ES-I3 (cell line): ENCODE data around the gene ADCY9.
"Not testable (repeated sequence)": the region's sequence is repeated elsewhere in the genome, so short reads cannot be mapped to it uniquely, and the experiment has no call there.

Experiments
- H3K36me3 ChIP-seq: 2 replicates; pipeline ENCODE4 v1.6.1; 2013; ENCODE audit warnings: mild to moderate bottlenecking, low read length, control low read depth, moderate library complexity; ENCODE audit not compliant: insufficient read depth
- H3K4me1 ChIP-seq: 2 replicates; pipeline ENCODE4 v1.6.1; 2013; ENCODE audit warnings: mild to moderate bottlenecking, control low read depth, low read length; ENCODE audit not compliant: insufficient read depth
- H3K9ac ChIP-seq: 2 replicates; pipeline ENCODE4 v1.6.1; 2013; ENCODE audit warnings: low read depth, mild to moderate bottlenecking, low read length, moderate library complexity
- H3K9me3 ChIP-seq: 2 replicates; pipeline ENCODE4 v1.6.1; 2013; ENCODE audit warnings: mild to moderate bottlenecking, low read length, moderate library complexity; ENCODE audit not compliant: control insufficient read depth, insufficient read depth

Gene ADCY9

DNA sequence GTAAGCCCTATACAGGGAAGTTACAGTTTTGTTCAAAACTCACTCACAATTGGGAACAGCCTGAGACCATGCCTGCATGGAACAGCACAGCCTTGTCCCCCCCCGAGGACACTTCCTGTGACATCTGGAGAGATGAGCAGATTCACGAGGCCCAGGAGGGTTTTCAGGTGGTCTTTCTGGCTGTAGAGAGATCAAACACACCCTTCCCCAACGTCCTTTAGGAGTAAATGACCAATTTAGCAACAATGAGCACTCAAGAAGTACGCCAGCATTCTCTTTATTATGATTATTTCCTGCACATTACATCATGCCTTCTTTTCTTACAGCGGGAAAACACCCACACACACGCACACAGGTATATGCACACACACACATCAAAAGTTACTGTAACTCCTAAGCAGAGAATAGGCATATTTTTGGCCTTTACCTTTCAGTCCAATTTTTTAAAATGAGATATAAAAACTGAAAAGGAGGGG is 39.0 kb downstream of the ADCY9 start:
- Histone ChIP-seq H3K9me3 (no peaks in the 10 kb centered on the region), H3K9ac (no peak overlapping the region), H3K36me3 (no peaks in the 10 kb centered on the region), H3K4me1 (peaks cover 15% of the 10 kb centered on the region)

DNA sequence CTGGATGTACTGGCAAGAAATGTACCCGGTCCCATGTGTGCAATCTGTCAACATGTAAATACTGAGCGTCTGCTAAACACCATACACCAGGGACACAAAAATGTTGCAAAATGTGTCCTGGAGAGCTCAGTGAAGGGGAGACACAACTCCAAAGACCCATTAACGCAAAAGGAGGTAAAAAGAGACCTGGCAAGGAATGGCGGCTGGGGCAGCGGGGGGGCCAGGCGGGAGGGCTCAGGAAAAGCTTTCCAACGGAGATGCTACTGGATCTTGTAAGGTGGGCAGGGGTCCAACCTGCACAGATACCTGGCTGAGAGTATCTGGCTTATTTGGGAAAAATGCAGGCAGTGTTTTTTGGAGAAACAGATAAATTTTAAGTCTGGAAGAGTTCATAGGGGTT is 40.7 kb downstream of the ADCY9 start:
- Histone ChIP-seq H3K36me3 (no peaks in the 10 kb centered on the region), H3K9ac (no peak overlapping the region), H3K4me1 (peaks cover 15% of the 10 kb centered on the region)

DNA sequence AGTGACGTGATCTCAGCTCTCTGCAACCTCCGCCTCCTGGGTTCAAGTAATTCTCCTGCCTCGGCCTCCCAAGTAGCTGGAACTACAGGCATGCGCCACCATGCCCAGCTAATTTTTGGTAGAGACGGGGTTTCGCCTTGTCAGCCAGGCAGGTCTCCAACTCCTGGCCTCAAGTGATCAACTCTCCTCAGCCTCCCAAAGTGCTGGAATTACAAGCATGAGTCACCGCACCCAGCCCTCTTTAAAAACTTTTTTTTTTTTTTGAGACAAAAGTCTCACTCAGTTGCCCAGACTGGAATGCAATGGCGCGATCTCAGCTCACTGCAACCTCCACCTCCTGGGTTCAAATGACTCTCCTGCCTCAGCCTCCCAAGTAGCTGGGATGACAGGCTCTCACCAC is 43.1 kb downstream of the ADCY9 start:
- H3K4me1 ChIP-seq, result peaks cover 15% of the 10 kb centered on the region
- not testable (repeated sequence) for H3K9me3 ChIP-seq, H3K9ac ChIP-seq, H3K36me3 ChIP-seq

More for the DNA sequence above, 40.7 kb downstream of the ADCY9 start:
- no peaks in the 10 kb centered on the region for H3K9me3 ChIP-seq

DNA sequence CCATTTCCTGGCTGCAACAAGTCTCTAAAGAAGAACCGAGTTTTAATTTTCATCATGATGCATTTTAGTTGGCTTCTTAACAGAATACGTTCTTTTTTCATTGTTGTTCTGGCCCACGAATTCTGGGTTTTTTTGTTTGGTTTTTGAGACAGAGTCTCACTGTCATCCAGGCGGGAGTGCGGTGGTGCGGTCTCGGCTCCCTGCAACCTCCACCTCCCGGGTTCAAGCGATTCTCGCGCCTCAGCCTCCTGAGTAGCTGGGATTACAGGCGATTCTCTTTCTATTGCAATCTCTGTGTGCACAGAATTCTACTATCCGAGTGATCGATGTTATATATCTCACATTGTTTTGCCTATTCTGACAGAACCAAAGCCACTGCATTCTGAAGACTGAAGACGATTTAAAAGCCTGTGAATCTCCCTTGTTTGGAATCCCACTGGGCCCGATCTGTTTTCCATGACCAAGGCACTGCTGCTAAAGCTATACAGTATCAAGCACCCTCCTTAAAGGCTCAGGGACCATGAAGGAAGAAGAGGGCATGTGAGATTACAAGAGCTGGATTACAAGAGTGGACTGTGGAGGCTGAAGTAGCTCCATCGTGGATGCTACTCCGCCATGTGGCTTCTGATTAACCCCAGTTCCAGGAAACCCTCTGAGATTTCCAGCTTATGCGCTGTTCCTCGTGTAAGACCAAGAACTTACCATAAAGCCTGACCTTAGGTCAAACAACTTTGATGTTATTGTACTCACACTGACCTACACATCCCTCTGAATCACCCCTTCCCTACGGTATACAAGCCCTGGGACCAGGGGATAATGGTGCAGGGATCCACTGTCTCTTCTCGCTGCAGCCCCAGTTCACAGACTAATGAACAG is 44.3 kb downstream of the ADCY9 start:
- H3K9me3 ChIP-seq, result no peaks in the 10 kb centered on the region
- no peak overlapping the region for H3K9ac ChIP-seq
- no peaks in the 10 kb centered on the region for H3K36me3 ChIP-seq
- H3K4me1 ChIP-seq, result peaks cover 10% of the 10 kb centered on the region

DNA sequence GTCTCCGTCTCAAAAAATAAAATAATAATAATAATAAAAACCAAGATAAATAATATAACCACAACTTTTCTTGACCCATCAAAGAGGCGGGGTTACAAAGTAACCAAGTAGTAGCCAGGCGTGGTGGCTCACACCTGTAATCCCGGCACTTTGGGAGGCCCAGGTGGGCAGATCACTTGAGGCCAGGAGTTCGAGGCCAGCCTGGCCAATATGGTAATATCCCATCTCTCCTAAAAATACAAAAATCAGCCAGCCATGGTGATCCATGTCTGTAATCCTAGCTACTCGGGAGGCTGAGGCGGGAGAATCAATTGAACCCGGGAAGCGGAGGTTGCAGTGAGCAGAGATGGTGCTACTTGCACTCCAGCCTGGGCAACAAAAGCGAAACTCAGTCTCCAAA is 45.3 kb downstream of the ADCY9 start:
- Histone ChIP-seq H3K36me3 (no peaks in the 10 kb centered on the region), H3K9me3 (no peaks in the 10 kb centered on the region), H3K4me1 (peaks cover 8% of the 10 kb centered on the region), H3K9ac (no peak overlapping the region)

DNA sequence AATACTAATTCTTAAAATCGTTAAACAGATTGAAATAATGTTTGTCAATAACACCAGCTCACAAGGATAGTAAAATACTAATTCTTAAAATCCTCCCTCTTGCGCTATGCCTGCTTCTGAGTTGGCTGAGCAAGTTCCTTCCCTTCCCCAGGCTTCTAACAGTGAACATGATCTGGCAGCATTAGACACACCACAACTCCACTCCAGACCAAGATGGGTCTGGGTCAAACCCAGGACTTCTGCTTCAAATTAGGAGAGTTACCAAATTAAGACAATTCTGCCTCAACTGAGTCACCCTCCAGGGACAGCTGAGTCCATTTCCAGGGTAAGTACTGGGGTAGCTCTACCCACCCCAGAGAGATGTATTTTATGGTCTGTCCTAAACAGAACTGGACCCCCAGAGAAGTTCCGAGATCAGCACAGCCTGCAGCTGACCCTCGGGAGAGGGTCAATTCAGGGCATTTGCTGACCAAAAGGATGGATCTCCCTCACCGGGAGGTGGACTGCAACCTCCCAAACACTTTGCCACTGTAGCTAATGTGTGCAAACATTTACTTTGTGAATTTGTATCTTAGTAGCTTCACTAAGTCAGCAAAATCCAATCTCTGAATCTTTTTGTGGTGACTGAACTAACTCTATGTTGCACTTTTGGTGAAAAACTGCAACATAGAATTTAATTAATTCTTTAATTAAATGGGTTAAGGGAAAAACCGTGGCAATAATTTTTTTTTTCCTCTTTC is 48.8 kb downstream of the ADCY9 start:
- Histone ChIP-seq H3K36me3 (no peaks in the 10 kb centered on the region), H3K9ac (no peak overlapping the region)

DNA sequence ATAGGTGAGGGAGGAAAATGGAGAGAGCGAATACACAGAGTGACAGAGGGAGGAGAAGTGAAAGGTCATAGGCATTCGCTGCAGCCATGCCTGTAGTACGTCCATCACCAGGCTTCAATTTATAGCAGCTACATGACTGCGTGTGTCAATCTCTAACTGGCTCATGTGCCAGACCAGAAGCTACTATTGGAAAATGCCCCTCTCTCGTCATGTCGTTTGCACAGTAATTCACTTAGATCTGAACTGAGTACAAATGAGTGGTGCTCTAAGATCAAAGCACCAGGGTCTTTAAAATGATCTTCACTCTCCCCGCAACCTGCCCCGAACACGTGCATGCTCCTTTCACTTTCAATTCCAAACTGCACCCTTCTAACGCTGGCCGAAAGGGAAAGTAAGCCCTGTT is 51.3 kb downstream of the ADCY9 start:
- Histone ChIP-seq H3K9ac (no peak overlapping the region), H3K36me3 (no peaks in the 10 kb centered on the region), H3K4me1 (no peaks in the 10 kb centered on the region), H3K9me3 (no peaks in the 10 kb centered on the region)

More for the DNA sequence above, 48.8 kb downstream of the ADCY9 start:
- no peaks in the 10 kb centered on the region for H3K9me3 ChIP-seq
- H3K4me1 ChIP-seq, result peaks cover 8% of the 10 kb centered on the region

DNA sequence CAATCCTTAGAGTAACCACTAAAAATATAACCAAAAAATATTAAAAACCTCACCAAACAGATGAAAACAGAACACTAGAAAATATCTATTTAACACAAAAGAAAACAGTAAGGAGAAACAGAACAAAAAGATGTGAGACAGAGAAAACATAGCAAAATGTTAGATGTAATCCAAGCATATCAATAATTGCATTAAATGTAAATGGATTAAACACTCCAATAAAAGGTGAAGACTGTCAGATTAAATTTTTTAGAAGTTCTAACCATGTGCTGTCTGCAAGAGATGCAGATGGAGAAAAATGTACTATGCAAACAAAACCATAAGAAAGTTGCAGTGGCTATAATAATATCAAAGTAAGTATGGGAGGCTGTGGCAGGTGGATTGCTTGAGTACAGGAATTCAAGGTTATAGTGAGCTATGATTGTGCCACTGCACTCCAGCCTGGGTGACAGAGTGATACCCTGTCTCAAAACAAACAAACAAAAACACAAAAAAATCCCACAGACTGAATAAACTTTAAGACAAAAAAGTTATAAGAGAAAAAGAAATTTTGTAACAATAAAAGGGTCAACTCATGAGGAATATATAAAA is 53.9 kb downstream of the ADCY9 start:
- Histone ChIP-seq H3K4me1 (no peaks in the 10 kb centered on the region), H3K9ac (no peak overlapping the region), H3K9me3 (no peaks in the 10 kb centered on the region), H3K36me3 (no peaks in the 10 kb centered on the region)

DNA sequence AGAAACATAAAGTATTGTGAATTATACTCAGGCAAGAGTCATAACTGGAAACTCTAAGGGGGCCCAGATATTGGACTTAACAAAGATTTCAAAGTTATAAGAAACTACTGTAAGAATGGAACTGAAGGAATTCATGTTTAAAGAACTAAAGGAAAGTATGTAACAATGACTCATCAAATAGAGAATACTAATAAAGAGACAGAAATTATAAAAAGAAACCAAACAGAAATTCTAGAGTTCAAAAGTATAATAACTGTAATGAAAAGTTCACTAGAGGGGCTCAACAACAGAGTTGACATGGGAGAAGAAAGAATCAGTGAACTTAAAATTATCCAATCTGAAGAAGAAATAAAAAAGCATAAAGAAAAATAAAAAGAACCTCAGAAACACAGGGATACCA is 55.4 kb downstream of the ADCY9 start:
- Histone ChIP-seq H3K36me3 (no peaks in the 10 kb centered on the region), H3K4me1 (no peaks in the 10 kb centered on the region), H3K9me3 (no peaks in the 10 kb centered on the region), H3K9ac (no peak overlapping the region)

DNA sequence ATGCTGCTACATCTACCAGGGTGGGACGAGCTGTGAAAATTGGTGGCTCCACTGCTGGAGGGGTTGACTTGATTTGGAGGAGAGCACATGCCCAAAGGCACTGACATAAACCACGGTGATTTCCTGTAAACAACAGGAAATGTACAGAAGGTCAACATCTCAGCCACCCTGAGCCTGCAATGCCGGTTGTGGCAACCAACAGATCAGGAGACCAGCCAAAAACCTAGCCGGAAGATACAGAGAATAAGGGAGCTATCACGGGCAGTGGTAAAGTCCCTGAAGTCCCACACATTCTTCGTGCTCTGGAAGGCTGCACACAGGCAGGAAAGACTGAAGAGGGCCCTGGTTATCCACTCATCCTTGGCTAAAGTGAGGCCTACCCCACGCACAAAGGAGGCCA is 56.2 kb downstream of the ADCY9 start:
- H3K9ac ChIP-seq, result no peak overlapping the region
- no peaks in the 10 kb centered on the region for H3K4me1 ChIP-seq

DNA sequence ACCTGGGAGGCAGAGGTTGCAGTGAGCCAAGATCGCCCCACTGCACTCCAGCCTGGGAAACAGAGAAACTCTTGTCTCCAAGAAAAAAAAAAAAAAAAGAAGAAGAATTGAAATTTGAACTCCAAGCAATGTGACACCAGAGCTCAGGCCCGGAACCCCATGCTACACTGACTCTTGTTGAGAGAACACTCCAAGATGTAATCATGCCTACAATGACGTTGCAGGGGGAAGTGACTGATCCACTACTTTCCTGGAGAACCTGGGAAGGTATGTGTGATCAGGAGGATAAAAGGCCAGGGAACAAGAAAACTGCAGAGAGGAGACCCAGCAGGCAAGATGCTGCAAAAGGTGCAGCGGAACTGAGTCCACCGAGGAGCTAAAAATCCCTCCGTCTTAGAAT is 57.9 kb downstream of the ADCY9 start:
- no peak overlapping the region for H3K9ac ChIP-seq
- no peaks in the 10 kb centered on the region for H3K4me1 ChIP-seq
- H3K9me3 ChIP-seq, result no peaks in the 10 kb centered on the region
- H3K36me3 ChIP-seq, result no peaks in the 10 kb centered on the region

More for the DNA sequence above, 56.2 kb downstream of the ADCY9 start:
- no peaks in the 10 kb centered on the region for H3K36me3 ChIP-seq
- no peaks in the 10 kb centered on the region for H3K9me3 ChIP-seq

DNA sequence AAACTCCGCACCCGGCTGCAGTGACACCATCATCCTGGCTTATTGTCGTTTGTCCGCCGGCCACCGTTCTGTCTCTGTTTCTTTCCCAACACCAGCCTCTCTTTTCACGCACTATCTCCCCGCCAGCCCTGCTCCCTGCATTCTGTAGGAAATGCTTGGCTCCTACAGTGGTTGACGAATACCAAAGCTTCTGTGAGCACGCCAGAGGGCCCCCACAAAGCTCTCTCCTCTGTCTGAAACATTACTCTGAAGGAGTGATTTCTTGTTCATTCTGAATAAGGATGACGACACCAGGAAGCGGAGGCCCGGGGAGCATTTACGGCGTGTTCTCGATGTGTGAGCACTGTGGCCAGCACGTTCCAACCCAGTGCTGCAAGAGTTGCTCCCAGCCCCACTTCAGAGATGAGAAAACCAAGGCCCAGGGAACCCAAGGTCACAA is 58.8 kb downstream of the ADCY9 start:
- Histone ChIP-seq H3K9me3 (no peaks in the 10 kb centered on the region), H3K9ac (no peak overlapping the region), H3K4me1 (peaks cover 6% of the 10 kb centered on the region; the same call in 1 of the 2 replicates), H3K36me3 (no peaks in the 10 kb centered on the region)

DNA sequence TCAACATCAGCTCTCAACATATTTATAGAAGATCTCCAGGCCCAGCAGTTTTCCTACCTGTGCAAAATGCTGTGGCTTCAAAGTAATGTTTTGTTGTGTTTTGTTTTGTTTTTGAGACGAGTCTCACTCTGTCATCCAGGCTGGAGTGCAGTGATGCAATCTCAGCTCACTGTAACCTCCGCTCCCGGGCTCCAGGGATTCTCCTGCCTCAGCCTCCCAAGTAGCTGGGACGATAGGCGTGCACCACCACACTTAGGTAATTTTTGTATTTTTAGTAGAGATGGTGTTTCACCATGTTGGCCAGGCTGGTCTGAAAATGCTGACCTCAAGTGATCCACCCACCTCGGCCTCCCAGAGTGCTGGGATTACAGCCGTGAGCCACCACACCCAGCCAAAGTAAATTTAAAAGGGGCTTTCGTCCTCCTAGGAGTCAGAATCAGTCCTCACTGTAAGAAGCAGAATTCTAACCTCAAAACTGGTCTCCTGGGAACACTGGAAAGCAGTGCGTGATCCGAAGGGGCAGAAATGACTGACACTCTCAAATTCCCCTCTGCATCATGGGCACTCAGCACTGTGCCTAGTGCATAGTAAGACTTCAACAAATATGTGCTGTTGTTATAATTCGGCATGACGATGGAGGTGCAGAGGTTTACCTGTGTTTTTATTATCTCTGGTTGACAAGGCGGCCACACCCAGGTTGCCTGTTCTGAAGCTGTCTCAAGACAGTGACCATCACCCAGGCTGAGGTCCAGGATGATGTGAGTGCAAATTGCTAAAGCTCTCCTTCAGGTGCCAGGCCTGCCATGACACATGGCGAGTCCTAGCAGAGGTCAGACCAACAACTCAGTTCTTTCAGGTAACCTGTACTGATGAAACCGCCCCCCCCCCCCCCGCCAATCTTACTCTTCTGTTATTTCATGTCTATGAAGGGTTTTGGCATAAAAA is 59.8 kb downstream of the ADCY9 start:
- H3K36me3 ChIP-seq, result no peaks in the 10 kb centered on the region
- H3K9me3 ChIP-seq, result no peaks in the 10 kb centered on the region
- no peak overlapping the region for H3K9ac ChIP-seq
- H3K4me1 ChIP-seq, result peaks cover 8% of the 10 kb centered on the region; the same call in 1 of the 2 replicates

DNA sequence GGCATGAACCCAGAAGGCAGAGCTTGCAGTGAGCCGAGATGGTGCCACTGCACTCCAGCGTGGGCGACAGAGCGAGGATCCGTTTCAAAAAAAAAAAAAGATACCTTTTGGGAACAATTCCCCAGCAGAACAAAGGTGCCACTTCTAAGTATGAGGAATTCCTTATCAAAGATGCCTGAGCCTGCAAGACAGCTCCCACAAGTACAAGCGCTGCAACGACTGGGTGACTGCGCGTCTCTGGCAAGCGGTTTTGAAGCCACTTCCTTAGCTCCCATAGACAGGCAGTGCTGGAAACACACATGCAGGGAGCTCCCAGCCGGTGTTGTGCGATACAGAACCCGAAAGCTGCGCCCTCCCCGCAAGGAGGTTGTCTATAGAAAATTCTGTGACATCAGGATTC is 60.5 kb downstream of the ADCY9 start:
- no peaks in the 10 kb centered on the region for H3K9me3 ChIP-seq
- peaks cover 8% of the 10 kb centered on the region; the same call in 1 of the 2 replicates for H3K4me1 ChIP-seq
- H3K36me3 ChIP-seq, result no peaks in the 10 kb centered on the region
- H3K9ac ChIP-seq, result no peak overlapping the region
